PC-3 (cell line): ENCODE measurements around the gene DLEC1.

Experiments
- EZH2 ChIP-seq: fragments of 300-600 bp; sonication (generic); IDR thresholded peaks from one replicate; pipeline ENCODE4 v1.6.1; 2017; ENCODE audit warnings: antibody characterized with exemption, mild to moderate bottlenecking, low read length; ENCODE audit not compliant: unreplicated experiment
- EZH2phosphoT487 ChIP-seq: fragments of 300-600 bp; sonication (generic); IDR thresholded peaks from 2 replicates; pipeline ENCODE4 v1.6.1; 2018; ENCODE audit warnings: mild to moderate bottlenecking, antibody characterized with exemption, low read length, borderline replicate concordance
- TF ChIP-seq, protein P1 (sequence below): fragments of 300-600 bp; sonication (generic); conservative IDR thresholded peaks from 2 replicates; pipeline ENCODE4 v1.5.1; 2017; ENCODE audit warnings: antibody characterized with exemption, low read depth, mild to moderate bottlenecking, low read length

GRCh38 chr3:38095669-38096483, 56.9 kb downstream of the DLEC1 start:
- TF ChIP-seq, protein P1, sequence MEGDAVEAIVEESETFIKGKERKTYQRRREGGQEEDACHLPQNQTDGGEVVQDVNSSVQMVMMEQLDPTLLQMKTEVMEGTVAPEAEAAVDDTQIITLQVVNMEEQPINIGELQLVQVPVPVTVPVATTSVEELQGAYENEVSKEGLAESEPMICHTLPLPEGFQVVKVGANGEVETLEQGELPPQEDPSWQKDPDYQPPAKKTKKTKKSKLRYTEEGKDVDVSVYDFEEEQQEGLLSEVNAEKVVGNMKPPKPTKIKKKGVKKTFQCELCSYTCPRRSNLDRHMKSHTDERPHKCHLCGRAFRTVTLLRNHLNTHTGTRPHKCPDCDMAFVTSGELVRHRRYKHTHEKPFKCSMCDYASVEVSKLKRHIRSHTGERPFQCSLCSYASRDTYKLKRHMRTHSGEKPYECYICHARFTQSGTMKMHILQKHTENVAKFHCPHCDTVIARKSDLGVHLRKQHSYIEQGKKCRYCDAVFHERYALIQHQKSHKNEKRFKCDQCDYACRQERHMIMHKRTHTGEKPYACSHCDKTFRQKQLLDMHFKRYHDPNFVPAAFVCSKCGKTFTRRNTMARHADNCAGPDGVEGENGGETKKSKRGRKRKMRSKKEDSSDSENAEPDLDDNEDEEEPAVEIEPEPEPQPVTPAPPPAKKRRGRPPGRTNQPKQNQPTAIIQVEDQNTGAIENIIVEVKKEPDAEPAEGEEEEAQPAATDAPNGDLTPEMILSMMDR, result no peak
- TF ChIP-seq EZH2 (no peak), EZH2phosphoT487 (no peak)
